HFFc6 (cell line): ENCODE measurements around the gene MIOX. TPM values are rescaled to one million over a fixed set of nuclear protein-coding genes. Genes with fewer than 3 reads are reported as not detected.
A peak's percentile ranks its signal among the peaks of the same experiment; 100 is the strongest.

Experiments used
- DNase-seq: peaks from one replicate; pipeline ENCODE4 v3.0.0-alpha.2; 2018
- H3K27ac Mint-ChIP-seq: 2 replicates; pipeline ENCODE4 v1.8.0; 2020; ENCODE audit warnings: mild to moderate bottlenecking, mixed read lengths
- H3K27me3 Mint-ChIP-seq: 2 replicates; pipeline ENCODE4 v1.8.0; 2021; ENCODE audit warnings: mild to moderate bottlenecking, moderate library complexity, mixed read lengths; ENCODE audit not compliant: insufficient read depth
- H3K36me3 Mint-ChIP-seq: 2 replicates; pipeline ENCODE4 v1.8.0; 2021; ENCODE audit warnings: low read depth, mixed read lengths
- H3K4me1 Mint-ChIP-seq: 2 replicates; pipeline ENCODE4 v1.8.0; 2020; ENCODE audit warnings: low read depth, mixed read lengths
- H3K4me3 Mint-ChIP-seq: 2 replicates; pipeline ENCODE4 v1.8.0; 2020; ENCODE audit warnings: mild to moderate bottlenecking, moderate library complexity, mixed read lengths
- H3K9me3 Mint-ChIP-seq: 2 replicates; pipeline ENCODE4 v1.8.0; 2020; ENCODE audit warnings: mild to moderate bottlenecking, mixed read lengths
- CTCF ChIP-seq: fragments of 200-600 bp; sonication (generic); IDR thresholded peaks from 2 replicates; pipeline ENCODE4 v1.5.0; 2021; ENCODE audit warnings: antibody characterized with exemption, mild to moderate bottlenecking
- long read RNA-seq: library from polyadenylated mRNA; unstranded; transcript quantifications from one replicate; pipeline ENCODE4 v2.0.0, GENCODE V29; 2019
- total RNA-seq, 6 experiments: library from RNA; stranded (reverse); fragmentation: NEBNext Ultra II Directional; extraction: Animal tissue kit (Norgen Biotek cat#: 25700); gene quantifications; 2 replicates in 1 of 6; 3 replicates in 5 of 6; pipeline ENCODE4 v1.2.3, GENCODE V29; 2021

The MIOX gene
- total RNA-seq: not detected
- long read RNA-seq: 0 reads

GRCh38 chr22:50486561-50487289 is at the start of gene MIOX:
MIOX (plus strand) TSS chr22:50486859; CDS start chr22:50486898, 39 bp downstream.
- no peak for TF ChIP-seq CTCF
- Mint-ChIP-seq H3K36me3 (no peaks in the 10 kb centered on the region), H3K27ac (no peak within 1 kb of the TSS), H3K9me3 (no peaks in the 10 kb centered on the region), H3K27me3 (peaks cover 2% of the 10 kb centered on the region), H3K4me1 (peaks cover 13% of the 10 kb centered on the region), H3K4me3 (no peak within 1 kb of the TSS)
- peak; percentile 30 for DNase-seq

GRCh38 chr22:50437511-50438304 is 49.0 kb upstream of the MIOX start:
- Mint-ChIP-seq H3K36me3 (no peaks in the 10 kb centered on the region; the same call in 1 of the 2 replicates), H3K27ac (no peak overlapping the region), H3K9me3 (no peaks in the 10 kb centered on the region), H3K27me3 (peaks cover 8% of the 10 kb centered on the region), H3K4me1 (no peaks in the 10 kb centered on the region), H3K4me3 (no peak overlapping the region)
- no peak for TF ChIP-seq CTCF
- no peak for DNase-seq

GRCh38 chr22:50438305-50439275 is 48.1 kb upstream of the MIOX start:
- Mint-ChIP-seq H3K4me3 (no peak overlapping the region), H3K9me3 (no peaks in the 10 kb centered on the region), H3K4me1 (peaks cover 5% of the 10 kb centered on the region; the same call in 1 of the 2 replicates), H3K27ac (no peak overlapping the region), H3K36me3 (no peaks in the 10 kb centered on the region; the same call in 1 of the 2 replicates), H3K27me3 (peaks cover 8% of the 10 kb centered on the region)
- TF ChIP-seq CTCF: no peak
- DNase-seq: no peak

GRCh38 chr22:50439314-50439870 is 47.3 kb upstream of the MIOX start:
- Mint-ChIP-seq H3K9me3 (no peaks in the 10 kb centered on the region), H3K4me3 (no peak overlapping the region), H3K4me1 (peaks cover 6% of the 10 kb centered on the region; the same call in 1 of the 2 replicates), H3K27me3 (peaks cover 8% of the 10 kb centered on the region), H3K27ac (no peak overlapping the region), H3K36me3 (no peaks in the 10 kb centered on the region; the same call in 1 of the 2 replicates)
- no peak for TF ChIP-seq CTCF
- no peak for DNase-seq

- H3K9me3 Mint-ChIP-seq: no peaks in the 10 kb centered on the region
- H3K27me3 Mint-ChIP-seq: peaks cover 8% of the 10 kb centered on the region
- H3K36me3 Mint-ChIP-seq: no peaks in the 10 kb centered on the region; the same call in 1 of the 2 replicates
- no peak overlapping the region for H3K4me3 Mint-ChIP-seq
- no peak for DNase-seq
- no peak overlapping the region for H3K27ac Mint-ChIP-seq
- no peak for TF ChIP-seq CTCF
- H3K4me1 Mint-ChIP-seq: peaks cover 11% of the 10 kb centered on the region; the same call in 1 of the 2 replicates
These were observed 46.8 kb upstream of the MIOX start for GRCh38 chr22:50439871-50440331.
